GM19468 (cell line): ENCODE results near the gene MBNL3.
A peak's percentile ranks its signal among the peaks of the same experiment; 100 is the strongest.
"Not testable (repeated sequence)": the region's sequence is repeated elsewhere in the genome, so short reads cannot be mapped to it uniquely, and the experiment has no call there.

Experiments
- ATAC-seq: cut with Tn5 transposase; IDR thresholded peaks from one replicate; pipeline ENCODE4 v1.9.1; 2021; ENCODE audit warnings: mild to moderate bottlenecking, moderate library complexity, moderate number of reproducible peaks; ENCODE audit not compliant: unreplicated experiment; ENCODE audit errors: extremely low read depth

Gene MBNL3

DNA sequence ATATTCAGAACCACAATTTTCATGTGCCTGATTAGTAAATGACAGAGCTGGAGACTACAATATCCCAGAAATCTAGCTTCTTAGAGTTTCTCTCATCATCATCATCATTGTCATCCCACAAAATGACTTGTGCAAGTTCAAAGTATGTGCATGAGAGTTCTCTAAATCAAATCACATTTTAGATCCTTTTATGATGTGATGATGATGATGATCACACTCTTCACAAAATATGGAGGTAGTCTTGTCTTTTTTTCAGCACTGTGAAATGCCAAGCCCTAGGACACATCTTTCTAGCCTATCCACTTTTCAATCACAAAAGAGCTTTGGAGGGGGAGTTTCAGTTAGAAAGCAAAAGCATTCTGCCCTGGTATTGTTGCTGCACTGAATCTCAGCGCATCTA, 7.4 kb downstream of the MBNL3 start:
- ATAC-seq: no peak

DNA sequence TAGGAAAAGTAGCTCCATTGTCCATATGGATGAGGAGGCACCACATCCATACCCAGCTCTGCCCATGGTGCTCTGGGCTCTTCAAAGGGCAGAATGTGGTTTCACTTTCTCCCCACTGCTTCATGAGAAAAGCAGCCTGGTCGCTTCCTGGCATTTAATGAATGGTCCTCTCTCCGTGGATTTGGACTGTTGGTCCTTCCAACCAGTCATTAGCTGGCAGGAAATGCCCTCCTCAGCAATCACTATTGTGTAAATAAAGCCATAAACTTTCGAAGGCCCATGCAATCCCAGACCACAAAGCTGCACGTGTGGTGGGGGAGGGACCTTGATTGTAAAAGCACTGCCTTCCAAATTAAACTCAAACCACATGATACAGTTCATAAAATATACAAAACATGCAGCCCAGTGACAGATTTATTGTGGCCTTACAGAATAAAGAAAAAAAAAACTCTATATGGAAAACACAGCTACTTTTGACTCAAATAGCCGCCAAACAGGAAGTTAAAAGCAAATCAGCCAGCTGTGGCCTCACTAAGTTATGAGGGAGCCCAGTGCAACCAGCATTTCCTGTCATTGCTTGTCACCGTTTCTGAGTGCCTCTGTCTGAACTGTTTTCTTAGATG, 8.1 kb downstream of the MBNL3 start:
- peak; percentile 92 for ATAC-seq

DNA sequence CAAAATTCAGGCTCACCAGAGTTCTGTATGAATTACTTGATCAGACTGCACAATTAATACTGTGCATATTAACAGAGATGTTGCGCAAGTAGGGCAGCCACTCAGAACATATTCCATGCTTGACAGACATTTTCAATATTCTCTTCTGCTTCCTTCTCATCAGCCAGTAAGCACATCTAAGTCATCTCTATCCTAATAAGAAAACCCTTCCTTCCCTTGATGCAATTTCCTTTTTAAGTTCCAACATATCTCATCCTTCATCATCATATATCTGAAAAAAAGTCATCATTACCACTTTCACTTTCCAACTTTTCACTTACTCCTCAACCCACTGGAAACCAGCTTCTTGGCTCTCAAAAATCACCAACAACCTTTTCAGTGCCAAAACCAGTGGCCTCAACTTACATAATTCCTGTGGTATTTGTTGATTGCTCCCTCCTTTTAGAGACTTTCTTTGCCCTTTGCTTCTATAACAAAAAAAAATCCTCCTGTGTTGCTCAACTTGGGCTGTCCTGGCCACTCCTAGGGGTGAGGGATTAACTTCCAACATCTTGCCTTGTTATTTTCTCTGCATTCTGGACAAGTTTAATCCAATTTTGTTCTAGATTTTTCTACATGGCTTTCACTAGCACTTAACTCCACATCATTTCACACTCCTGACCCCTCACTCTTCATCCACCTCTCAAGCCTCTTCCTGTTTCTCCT, 14.1 kb downstream of the MBNL3 start:
- no peak for ATAC-seq

DNA sequence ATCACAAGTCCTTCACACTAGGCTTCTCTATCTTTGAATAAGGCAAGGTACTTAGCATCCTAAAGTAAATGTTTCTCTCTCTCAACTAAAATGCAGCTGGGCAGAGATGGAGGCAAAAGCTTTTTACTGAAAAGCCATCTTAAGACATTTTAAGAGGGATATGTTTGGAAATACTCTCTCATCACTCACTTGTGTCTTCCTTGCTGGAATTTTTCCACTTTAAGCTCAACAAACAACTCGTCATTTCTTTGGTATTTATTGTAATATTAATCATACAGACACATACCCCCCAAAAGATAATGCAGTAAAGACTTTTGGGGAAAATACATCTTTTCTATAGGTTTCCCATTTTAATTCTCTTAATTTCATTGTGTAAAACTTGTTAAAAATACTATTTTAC, 16.4 kb downstream of the MBNL3 start:
- no peak for ATAC-seq

DNA sequence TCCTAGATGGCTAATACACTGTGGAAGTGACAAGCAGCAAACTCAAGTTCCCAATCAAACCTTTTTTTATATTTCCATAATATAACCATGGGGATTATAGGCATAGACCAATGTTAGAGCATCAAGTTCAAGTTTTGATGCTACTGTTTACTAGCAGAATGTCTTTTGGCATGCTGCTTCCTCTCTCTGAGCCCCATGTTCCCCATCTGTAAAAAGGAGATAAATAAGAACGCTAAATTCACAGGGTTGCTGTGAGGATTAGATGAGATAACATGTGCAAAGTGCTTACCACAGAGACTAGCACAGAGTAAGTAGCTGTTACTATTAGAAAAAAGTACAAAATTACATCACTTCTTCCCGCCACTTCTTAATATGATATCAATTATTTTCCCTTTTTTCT, 18.0 kb downstream of the MBNL3 start:
- ATAC-seq: no peak

DNA sequence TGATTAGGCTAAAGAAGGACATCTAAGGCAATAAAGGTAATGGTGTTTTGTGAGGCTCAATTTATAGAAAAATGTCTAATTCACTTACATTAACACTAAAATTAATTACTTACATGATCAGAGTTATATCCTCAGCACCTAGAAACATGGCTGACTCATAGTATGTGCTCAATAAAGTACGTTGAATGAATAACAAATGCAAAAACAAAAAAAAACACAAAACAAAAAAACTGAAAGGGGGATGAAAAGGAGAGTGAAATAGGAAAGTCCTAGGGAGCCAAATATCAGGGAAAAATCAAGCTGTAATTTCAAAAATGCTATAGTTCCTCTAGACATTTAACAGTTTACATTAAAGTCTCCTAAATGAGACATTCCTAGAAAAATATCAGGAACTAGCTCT, 18.7 kb downstream of the MBNL3 start:
- no peak for ATAC-seq

DNA sequence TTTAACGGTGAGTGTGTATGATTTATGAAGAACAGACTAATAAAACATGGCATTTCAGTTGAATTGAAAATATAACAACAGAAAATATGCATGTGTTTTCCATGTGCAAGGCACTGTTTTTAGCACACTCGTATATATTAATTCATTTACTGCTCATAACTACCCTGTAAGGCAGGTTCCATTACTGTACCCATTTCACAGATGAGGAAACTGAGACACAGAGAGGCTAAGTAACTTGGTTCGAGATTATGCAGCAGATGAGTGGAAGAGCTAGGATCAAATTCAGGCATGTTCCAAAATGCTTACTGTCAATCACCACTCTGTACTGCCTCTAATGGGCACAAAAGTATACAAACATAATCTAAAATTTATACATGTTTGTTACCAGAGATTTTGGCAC, 20.4 kb downstream of the MBNL3 start:
- ATAC-seq: no peak

DNA sequence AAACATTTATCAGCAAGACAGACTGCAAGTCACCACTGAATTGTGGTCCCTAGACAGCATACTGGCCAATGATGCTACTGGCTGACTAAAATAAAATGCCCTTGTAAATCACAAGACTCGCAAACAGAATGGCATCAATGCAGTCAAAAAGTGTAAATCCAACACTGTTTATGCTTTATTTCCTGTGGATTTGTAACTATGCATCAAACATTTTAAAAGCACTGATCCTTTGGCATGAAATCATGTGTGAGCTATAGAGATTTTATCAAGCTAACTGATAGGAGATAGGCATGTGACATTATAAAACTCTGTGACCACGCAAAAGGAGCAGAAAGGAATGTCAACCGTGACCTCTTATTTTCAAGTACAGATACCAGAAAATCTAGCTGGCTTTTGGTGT, 20.8 kb downstream of the MBNL3 start:
- ATAC-seq: no peak

DNA sequence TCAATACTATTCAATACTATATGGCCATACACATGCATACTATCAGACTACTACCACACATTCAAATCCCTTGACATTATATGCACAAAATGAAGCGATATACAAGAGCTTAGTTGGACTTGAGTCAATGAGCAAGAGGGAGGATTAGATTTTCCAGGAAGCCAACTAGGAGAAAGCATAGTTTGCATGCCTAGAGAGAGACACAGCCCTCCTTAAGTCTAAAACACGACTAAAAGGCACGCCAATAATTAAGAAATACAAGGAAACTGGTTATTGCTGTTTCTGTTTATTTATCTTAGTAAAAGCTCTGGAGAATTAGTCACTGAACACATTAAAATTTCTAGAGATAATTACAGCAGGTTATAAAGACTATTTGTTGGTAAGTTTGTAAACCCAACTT, 21.8 kb downstream of the MBNL3 start:
- ATAC-seq: no peak

DNA sequence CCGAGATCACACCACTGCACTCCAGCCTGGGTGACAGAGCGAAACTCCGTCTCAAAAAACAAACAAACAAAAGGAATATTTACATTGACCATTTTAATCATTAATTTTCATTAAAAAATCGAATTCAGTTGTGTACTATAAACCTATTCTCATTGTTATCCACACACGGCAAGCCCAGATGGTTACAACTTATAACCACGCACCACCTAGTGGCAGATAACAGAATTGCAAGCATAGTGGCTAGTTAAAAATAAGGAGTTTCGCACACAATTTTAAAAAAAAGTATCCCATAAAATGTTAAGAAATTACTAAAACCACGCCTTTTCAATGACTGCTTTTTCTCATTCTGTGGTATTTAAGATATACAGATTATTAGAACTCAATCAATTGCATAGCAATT, 25.4 kb downstream of the MBNL3 start:
- no peak for ATAC-seq

DNA sequence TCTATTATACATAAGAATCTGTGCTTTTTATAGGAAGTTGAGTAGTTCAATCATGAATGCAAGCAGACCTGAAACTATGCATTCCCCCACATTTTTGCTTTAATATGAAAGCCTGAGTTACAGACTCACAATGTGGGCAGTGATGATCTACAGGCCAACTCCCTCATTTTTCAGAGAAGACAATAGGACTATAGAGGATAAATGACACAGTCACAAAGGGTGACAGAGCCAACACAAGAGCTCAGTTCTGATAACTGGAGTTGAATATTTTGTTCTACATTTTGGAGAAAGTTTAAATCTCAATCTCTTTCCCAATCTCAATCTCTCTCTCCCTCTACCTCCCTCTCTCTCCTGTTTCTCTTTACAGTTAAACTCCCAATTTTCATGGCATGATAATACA, 27.0 kb downstream of the MBNL3 start:
- no peak for ATAC-seq

DNA sequence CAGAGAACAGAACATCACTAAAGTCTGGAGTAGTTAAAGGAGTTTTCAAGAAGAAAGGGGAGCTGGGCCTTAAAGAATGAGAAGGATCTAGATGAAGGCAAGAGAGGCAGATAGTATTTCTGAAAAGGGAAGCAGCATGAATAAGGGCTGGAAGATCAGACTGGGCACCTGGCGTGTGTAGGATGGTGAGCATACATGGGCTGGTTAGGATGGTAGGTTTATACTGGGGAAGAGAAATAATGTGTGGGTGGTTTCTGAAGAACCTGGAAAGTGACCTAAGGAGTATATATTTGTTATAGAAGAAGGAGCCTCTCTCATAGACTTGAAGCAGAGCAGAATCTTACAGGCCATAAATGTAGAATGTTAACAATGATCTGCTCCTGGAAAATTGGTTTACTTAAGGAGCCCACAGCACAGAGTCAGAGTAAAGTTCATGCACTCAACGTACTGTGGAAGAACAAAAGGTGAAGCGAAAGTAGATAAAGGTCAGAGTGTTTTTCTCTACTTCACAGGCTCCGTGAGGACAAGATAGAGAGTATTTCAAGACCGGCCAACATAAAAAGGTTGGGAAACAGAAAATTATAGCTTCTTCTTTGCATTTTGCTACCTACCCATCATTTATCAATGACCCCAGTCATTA, 35.8 kb downstream of the MBNL3 start:
- no peak for ATAC-seq

DNA sequence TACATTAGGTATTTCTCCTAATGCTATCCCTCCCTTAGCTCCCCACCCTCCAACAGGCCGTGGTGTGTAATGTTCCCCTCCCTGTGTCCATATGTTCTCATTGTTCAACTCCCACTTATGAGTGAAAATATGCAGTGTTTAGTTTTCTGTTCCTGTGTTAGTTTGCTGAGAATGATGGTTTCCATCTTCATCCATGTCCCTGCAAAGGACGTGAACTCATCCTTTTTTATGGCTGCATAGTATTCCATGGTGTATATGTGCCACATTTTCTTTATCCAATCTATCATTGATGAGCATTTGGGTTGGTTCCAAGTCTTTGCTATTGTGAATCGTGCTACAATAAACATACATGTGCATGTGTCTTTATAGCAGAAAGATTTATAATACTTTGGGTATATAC, 42.9 kb downstream of the MBNL3 start:
- ATAC-seq: not testable (repeated sequence)

DNA sequence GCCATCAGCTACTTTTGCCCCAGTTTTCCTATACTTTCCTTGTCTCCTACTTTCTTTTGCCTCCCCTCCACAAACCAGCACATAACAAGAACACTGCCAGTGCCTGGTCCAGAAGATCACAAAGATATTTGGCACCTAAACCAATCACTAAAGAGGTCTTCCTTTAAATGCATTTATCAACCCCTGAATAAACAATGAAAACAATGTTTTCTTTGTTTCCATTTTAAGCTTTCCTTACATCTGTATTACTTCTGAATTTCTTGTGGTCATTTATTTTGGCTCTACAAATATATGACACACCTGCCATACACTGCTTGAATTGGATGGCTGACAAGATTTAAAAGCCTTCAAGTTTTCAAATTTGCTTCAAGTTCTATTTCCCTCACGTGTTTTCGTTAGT, 43.9 kb downstream of the MBNL3 start:
- no peak for ATAC-seq

DNA sequence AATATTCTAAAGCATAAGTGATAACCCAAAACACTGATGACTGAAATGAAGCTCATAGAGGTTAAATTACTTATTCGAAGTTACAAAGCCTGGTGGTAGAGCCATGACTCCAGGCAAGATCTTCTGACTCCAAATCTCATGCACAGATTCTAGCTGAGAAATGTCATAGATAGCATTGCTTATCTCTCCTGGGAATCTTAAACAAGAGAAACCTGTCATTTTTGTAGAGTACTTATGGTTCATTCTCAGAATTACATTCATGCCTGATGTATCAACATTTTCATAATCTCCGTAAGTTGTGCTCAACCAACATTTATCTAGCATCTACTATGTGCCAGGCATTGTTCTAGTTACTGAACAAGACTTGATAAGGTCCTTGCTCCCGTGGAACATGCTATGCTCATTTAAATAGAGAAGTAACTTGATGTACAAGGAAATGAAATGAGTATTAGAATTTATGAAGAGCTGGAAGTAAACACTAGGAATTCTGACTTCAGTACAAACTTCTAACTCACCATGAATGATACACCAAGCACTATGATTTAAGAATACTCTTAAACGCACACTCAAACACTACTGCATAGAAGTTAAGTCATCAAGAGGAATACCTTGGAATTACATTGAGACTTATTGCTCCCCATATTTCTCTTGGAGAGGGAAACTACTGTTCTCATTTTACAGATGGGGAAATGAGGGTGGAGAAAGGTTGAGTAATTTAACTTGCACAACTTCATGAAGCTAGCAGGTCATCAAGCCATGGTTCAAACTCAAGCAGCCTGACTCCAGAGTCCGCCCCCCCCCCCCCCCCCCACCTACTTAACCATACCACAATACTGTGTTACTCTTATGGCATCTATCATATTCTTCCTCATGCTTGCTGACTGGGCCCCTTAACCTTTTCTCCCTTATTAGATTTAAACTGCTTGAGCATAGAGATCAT, 45.4 kb downstream of the MBNL3 start:
- no peak for ATAC-seq

DNA sequence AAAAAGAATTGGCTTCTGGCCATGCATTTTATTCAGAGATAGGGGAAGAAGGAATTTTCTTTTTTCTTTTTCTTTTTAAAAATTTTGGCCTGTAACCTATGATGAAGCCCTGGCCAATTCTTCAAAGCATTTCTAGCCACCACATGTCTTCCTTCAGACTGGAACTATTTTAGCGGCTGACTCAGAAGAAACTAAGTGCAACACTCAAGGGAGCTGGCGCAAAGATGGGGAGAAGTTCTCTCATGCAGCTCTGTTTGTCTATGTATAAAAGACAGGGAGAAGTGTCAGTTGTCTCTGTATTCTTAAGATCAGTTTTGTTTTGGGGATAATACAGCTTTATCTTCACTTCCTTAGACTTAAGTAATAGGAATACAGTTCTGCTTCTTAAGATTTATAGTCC, 46.1 kb downstream of the MBNL3 start:
- ATAC-seq: no peak

DNA sequence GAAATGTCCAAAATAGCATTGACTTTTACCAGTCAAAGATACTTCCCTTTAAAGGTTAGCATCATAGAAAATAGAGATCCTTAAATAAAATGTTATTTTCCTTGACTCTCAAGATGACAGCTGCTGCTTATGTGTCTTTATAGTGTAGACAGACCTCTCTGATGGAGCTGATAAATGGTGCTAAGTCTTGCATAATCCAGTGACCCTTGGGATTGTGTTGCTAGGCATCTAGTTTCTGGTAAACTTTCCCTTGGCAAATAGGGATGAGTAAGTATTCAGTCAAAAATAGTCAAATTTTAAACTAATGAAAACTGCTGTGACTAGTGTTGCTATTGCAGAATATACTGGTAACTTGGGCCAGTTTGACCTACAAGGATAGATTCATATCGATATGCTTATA, 53.6 kb downstream of the MBNL3 start:
- ATAC-seq: no peak

DNA sequence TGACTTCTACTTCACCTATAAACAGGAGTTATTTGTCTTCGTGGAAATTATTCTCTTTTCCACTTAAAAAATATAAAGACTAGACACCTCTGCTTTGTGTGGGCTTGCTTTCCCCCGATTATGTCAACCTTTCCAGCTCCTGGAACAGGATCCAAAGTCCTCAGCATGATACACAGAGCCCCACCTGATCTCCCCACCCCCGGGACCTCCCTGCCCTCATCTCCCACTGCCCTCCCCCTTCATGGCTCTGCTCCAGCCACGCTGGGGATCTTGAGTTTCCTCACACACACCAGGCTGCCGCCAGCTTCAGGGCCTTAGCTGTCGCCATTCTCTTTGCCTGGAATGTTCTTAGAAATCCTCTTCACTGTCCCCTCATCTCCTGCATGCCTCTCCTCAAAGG, 55.3 kb downstream of the MBNL3 start:
- ATAC-seq: no peak

DNA sequence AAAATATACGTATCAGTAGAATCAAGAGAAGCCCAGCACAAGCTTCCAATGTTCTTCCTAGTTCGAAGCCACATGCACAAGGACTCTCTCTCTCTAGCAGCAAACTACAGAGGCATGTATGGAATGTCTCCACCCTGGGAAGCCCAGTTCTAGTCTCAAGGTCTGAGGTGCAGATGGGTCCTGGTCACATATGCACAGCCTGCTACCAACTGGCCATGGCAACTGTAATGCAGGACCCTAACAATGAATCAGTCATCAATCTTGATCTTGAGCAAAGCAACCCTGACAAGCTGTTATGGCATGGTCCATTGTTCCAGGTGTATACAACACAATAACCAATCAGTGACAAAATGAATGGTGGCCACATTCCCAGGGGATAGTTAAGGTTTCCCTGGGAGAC, 55.8 kb downstream of the MBNL3 start:
- ATAC-seq: no peak

DNA sequence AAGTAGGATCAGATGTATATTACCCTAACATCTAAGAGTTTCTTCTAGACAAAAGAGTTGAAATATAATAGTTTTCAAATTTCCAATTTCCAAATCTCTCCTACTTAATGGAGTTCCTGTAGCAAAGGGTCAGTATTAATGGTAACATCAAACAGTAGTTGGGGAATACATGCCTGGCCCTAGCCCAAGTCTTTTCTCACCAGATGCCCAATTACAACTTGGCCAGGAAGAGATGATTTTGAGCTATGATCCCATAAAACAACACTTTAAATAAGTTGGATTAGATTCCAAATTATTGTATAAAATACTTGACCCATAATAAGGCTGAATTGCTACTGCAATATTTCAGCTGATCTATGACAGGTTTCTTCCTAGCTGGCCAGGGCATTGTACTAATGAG, 59.9 kb downstream of the MBNL3 start:
- ATAC-seq: no peak
